ENCODE measurements around the gene AWAT2. TPM values are rescaled to one million over a fixed set of nuclear protein-coding genes. Genes with fewer than 3 reads are reported as not detected.

The AWAT2 gene
- total and polyA plus RNA-seq, 2 experiments from 2014 or later = not detected

- no peaks in the 10 kb centered on the region for H3K36me3 ChIP-seq (ENCODE audit: insufficient read depth)
- Mint-ChIP-seq H3K36me3 (ENCODE audit: low read depth) (no peaks in the 10 kb centered on the region), H3K27me3 (ENCODE audit: insufficient read depth, low read depth, poor library complexity) (no peaks in the 10 kb centered on the region), H3K4me3 (no peak overlapping the region), H3K9me3 (no peaks in the 10 kb centered on the region), H3K4me1 (peaks cover 10% of the 10 kb centered on the region), H3K27ac (no peak overlapping the region)
- H2AFZ ChIP-seq = no peak overlapping the region
- no peak overlapping the region for H3K27ac ChIP-seq (ENCODE audit: low read depth)
- H3K79me2 ChIP-seq (replicated peaks; ENCODE audit: insufficient read depth) = no peaks in the 10 kb centered on the region
- H3K4me1 ChIP-seq (ENCODE audit: insufficient read depth) = no peaks in the 10 kb centered on the region
- no peak overlapping the region for H3K4me2 ChIP-seq
- H3K27me3 ChIP-seq (ENCODE audit: insufficient read depth) = no peaks in the 10 kb centered on the region
- DNase-seq (ENCODE audit: low spot score) (no peak), ATAC-seq (no peak)
- H3K9me2 ChIP-seq (ENCODE audit: insufficient read depth) = no peaks in the 10 kb centered on the region
- no peak for TF ChIP-seq ZNF462 (CRISPR knock-in tag; IDR thresholded peaks at IDR 0.05)
- TF ChIP-seq CTCF (conservative IDR thresholded peaks at IDR 0.05; ENCODE audit: low read depth in 2 of 2) = no peak
- TF ChIP-seq EZH2phosphoT487 (IDR thresholded peaks at IDR 0.05; ENCODE audit: unreplicated experiment) = no peak
- no peak for TF ChIP-seq ZNF331 (CRISPR knock-in tag; IDR thresholded peaks at IDR 0.05; ENCODE audit: low read depth)
- no peak for TF ChIP-seq POLR2AphosphoS5 (IDR thresholded peaks at IDR 0.05; ENCODE audit: low read depth)
- no peak for TF ChIP-seq REST (IDR thresholded peaks at IDR 0.05; ENCODE audit: unreplicated experiment)
- no peak for TF ChIP-seq NANOG (IDR thresholded peaks at IDR 0.05; ENCODE audit: borderline replicate concordance)
- TF ChIP-seq ETS1 (IDR thresholded peaks at IDR 0.05) = no peak
- TF ChIP-seq ZNF114 (CRISPR knock-in tag; IDR thresholded peaks at IDR 0.05) = no peak
- TF ChIP-seq JUNB (IDR thresholded peaks at IDR 0.05; ENCODE audit: unreplicated experiment) = no peak
- no peak for TF ChIP-seq STAT1 (IDR thresholded peaks at IDR 0.05; ENCODE audit: unreplicated experiment)
- TF ChIP-seq CREB1 (CRISPR knock-in tag; IDR thresholded peaks at IDR 0.05; ENCODE audit: low read depth) = no peak
- no peaks in the 10 kb centered on the region for H4K20me1 ChIP-seq (replicated peaks; ENCODE audit: insufficient read depth)
- H3F3A ChIP-seq (replicated peaks; ENCODE audit: low read depth) = no peaks in the 10 kb centered on the region
- no peak overlapping the region for H3K4me3 ChIP-seq
These were observed 23.5 kb downstream of the AWAT2 start for GRCh38 chrX:70026112-70026850.

Data from GM23338 (cell line).